Measurements from ENCODE around the gene GAL3ST2.
A peak's percentile ranks its signal among the peaks of the same experiment; 100 is the strongest.
"Not testable (repeated sequence)": the region's sequence is repeated elsewhere in the genome, so short reads cannot be mapped to it uniquely, and the experiment has no call there.

The GAL3ST2 gene

DNA sequence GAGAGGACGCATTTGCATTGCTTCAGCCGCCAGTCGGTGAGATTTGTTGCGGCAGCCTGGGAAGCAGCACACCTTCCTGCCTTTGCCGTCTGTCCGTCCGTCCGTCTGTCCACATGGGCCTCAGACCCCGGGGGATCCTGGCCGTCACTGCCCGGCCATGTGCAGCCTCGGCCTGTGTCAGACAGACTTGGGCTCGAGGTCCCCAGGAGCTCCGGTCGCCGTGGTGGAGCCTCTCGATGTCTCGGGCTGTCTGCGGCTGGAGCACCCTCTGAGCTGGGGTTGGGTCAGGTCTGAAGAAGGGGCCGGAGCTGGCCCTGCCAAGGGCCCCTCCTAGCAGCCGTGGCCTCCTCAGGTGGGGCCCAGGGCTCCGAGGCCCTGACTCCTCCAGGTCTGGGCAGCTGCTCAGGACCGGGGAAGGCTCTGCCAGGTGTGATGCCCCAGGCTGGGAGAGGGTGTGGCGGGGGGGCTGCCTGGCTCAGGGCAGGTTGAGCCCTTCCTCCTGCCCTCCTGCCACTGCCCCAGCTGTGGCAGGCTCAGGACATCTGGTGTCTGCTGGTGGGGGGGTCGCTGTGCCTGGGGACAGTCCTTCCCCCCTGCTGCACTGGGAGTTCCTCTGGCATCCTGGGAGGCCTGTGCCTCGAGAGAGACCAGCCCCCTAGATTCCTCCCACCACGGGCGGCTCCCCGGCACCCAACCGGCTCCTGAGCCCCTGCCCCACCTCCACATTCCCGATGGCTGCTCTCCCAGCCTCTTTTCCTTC is 44.2 kb downstream of the GAL3ST2 start:
- DNase-seq, result no peak

DNA sequence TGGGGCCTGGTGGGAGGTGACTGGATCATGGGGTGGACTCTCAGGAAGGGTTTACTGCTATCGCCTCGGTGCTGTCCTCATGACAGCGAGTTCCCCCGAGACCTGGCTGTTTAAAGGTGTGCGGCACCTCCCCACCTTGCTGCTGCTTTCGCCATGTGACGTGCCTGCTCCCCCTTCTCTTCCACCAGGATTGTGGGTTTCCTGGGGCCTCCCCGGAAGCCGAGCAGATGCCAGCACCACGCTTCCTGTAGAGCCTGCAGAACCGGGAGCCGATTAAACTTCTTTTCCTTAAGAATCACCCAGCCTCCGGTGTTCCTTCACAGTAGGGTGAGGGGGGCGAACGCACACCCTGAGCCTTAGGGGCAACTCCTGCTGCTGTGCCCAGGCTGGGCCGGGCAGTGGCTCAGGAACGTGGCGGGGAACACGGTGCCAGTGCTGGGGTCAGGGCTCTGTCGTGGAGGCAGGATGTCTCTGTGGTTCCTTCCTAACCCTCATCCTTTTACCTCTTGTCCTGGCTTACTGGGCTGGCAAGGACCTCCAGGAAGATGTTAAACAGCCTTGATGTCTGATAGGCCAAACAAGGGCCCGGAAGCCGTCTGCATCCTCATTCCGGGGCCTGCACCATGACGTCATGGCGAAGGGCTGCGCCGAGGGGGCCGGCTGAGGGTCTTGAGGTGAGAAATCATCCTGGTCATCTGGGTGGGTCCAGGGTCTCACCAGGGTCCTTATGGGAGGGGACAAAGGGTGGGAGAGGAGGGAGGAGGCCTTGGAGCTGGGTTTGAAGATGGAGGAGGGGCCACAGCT is 45.0 kb downstream of the GAL3ST2 start:
- DNase-seq, result no peak

DNA sequence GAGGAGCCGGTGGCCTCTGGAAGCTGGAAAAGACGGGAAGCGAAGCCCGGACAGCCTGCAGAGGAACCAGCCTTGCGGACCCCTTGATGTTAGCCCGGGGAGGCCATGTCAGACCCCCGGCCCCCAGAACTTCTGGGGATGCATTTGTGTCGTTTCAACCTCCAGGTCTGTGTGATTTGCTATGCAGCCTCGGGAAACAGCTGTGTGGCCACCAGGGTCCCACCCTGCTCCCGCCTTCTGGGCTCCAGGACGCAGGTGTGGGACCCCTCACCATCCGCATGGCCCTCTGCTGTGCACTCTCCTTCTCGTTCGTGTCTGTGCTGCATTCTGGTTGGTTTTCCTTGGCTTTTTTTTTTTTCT is 45.6 kb downstream of the GAL3ST2 start:
- no peak for DNase-seq

DNA sequence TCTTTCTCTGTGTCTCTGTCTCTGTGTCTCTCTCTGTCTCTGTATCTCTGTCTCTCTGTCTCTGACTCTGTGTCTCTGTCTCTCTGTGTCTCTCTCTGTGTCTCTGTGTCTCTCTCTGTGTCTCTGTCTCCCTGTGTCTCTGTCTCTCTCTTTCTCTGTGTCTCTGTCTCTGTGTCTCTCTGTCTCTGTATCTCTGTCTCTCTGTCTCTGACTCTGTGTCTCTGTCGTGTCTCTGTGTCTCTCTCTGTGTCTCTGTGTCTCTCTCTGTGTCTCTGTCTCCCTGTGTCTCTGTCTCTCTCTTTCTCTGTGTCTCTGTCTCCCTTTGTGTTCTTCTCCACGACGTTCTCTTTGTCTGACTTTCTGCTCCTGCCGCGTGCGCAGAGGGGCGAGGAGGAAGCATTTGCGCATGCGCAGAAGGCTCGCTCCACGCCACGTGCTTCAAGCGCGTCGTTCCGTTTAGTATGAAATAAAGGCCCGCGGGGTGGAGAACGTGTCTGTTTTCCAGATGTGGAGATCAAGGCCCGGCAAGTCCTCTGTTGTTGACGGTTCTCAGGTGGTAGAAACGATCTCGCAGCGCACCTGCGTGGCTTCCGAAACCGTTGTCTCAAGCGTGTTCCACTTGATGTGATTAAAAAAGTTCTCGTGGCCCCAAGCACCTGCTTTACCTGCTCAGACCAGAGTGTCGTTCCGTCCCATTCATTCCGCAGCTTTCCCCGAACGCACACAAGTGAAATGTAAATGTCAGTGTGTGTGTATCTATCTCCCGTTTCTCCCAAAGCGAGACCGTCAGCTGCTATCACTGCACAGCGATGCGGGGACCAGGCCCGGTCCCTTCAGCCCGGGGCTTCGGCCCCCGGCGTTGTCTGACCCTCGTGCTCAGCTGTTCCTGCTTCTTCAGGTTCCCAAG is 47.2 kb downstream of the GAL3ST2 start:
- DNase-seq, result not testable (repeated sequence)

DNA sequence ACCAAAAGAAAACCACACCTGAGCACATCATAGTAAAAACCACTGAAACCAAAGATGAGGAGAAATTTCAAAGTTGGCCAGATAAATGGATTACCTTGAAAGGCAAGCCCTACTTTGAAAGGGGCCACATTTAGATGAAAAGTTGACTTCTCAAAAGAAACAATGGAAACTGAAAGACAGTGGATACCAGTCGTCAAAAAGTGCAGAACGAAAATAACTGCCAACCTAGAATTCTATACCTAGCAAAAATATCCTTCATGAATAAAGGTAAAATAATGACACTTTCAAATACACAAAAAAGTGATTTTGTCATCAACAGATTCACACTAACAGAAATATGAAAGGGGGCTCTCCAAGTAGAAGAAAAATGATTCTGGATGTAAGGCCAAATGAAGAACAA is 50.8 kb downstream of the GAL3ST2 start:
- no peak for DNase-seq

DNA sequence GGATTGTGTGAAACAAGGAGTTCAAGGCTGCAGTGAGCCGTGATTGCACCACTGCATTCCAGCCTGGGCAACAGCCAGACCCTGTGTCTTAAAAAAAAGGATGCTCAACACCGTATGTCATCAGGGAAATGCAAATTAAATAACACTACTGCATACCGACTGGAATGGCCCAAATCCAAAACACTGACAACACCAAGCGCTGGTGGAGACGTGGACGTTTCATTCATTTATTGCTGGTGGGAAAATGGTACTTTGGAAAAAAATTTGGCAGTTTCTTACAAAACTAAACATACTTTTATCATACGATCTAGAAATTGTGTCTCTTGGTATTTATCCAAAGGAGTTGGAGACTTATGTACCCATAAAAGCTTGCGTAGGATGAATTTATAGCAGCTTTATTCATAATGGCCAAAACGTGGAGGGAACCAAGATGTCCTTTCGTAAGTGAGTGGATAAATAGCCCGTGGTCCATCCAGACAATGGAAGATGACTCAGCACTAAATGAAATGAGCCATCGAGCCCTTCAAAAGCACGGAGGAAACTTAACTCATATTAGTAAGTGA is 56.6 kb downstream of the GAL3ST2 start:
- DNase-seq, result no peak

DNA sequence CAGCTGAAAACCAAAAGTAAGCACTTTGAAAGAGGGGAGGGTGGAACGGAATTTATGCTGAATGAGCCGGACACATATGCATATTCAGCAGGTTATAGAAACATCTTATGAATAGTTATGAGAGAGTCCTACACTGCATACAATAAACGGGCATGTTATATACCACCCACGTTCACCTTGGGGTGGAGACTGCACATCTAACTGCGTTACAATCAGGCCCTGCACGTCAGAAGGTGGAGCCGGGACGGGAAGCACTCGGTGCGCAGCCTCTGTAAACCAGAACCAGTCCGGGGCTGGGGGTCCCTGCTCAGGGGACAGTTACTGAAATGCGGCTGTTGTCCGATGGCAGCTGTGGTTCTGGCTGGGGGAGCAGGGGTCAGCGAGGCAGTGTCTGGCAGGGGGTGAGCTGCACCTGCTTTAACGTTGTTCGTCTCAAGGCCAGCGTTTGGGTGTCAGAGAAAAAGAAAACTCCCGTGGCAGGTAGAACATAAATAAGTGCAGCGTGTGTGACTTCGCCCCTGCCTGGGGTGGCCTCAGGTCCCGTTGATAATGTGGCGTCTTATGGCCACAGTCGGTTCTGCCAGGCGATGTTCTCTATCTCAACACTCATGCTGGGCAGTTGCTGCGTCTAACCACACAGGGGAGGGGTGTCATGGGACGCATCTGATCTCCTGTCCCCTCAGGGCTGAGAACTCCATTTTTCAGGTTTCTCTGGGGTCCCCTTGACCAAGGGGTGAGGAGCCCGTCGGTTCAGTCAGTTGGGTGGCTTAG is 57.3 kb downstream of the GAL3ST2 start:
- not testable (repeated sequence) for DNase-seq

DNA sequence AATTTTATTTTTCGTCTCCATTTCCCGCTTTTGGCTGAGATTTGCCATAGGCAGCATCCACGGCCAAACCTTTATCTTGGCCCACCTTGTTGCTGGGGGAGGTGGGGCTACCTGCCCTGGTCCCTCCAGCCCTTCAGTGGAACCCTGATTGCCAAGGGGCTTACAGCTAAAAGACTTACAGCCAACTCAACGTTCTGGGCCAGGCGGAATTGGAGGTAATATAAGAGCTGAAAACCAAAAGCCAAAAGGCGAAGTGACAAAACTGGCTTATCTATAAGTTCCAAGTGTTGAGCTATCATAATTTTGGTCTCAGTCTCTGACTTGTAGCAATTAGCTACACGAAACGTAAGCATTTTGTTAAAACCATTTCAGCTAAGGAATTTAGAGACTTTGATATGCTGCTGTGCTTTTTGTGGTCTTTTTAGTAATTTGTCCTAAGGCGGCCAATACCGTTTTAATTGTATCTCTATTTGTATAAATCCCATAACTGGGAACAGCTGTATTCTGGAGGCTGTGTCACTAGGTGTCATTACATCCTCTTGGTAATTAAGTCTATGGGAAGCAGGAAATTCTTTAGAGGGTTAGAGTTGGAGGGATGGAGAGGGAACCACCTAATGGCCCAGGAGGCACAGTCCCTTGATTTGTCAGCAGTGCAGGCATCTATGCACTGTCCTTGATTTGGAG is 58.0 kb downstream of the GAL3ST2 start:
- DNase-seq, result no peak

DNA sequence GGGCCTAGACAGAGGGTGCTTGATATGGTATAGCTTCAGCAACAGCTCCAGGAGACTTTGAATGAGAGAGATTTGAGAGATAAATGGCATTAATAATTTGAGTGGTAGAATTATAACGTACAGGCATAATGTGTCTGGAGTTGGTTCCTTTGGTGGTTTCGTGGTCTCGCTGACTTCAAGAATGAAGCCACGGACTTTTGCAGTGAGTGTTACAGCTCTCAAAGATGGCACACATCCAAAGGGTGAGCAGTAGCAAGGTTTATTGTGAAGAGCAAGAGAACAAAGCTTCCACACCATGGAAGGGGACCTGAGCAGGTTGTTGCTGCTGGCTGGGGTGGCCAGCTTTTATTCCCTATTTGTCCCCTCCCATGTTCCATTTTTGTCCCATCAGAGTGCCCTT is 59.0 kb downstream of the GAL3ST2 start:
- no peak for DNase-seq

DNA sequence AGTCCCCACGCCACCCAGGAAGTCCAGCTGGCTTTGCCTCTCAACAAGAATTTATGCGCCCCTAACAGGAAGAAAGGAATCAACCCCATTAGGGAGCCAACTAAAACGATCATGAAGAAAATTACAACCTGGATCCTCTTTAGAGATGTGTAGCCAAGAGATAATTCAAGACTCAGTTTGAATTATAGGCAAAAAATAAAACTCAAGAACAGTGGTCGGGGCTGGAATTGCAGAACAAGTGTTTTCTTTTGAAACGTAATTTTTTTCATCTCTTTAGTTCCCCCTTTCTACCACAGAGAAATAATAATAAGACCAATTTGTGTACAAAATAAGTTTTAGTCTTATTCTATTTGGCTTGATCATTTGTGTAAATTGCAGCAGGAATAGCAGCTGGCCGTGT is 59.7 kb downstream of the GAL3ST2 start:
- no peak for DNase-seq

DNA sequence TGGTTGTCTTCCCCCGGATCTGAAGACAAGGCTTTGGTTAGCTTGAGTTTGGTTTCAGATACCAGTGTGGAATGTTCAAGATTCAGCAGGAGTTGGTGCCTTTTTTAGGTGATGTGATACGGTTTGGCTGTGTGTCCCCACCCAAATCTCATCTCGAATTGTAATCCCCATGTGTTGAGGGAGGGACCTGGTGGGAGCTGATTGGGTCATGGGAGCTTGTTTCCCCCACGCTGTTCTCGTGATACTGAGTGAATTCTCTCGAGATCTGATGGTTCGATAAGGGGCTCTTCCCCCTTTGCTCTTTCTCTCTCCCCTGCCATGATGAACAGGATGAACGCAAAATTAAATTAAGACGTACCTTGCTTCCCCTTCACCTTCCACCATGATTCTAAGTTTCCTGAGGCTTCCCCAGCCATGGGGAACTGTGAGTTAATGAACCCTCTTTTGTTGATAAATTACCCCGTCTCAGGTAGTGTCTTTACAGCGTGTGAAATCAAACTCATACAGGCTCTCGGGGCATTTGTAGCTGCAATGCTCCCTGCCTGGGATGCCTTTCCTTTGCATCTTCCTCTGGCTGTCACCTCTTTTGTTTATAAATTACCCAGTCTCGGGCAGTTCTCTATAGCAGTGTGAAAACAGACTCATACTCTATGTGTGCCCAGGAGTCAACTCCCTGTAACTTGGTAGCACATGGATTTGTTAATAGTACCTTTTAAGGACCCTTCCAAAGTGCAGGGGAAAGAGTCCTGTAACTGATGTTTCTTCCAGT is 60.8 kb downstream of the GAL3ST2 start:
- DNase-seq, result no peak

DNA sequence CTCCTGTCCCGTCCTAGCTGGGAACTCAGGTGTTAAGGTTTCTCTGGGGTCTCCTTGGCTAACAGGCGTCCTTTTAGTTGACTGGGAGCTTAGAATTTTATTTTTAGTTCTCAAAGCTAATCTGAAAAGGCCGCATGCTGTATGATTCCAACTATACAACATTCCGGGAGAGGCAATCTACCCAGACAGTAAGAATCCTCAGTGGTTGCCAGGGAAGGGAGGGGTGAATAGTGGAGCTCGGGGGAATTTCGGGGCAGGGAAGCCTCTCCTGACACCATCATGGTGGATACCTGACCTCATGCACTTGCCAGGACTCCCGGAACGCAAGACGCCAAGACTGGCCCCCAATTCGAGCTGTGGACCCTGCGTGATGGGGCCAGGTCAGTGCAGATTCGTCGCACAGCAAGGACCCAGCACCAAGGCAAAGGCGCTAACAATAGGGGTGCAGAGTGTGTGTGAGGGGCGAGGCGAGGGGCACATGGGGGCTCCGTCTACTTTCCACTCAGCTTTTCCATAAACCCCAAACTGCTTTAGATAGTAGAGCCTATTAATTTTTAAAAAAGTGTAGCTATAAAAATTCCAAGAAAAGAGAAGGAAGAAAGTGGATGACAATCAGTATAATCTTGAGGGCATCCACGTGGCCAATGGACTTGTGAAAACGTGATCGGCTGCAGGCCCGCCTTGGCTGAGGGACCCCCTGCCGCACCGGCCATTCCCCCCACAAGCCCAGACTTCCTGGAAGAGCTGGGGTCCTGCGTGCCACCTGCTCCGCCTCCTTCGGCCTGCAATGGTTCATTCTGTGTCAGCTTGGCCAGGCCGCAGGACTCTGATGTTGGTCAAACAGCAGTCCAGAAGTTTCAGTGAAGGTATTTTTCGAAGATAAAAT is 64.8 kb downstream of the GAL3ST2 start:
- DNase-seq, result no peak

DNA sequence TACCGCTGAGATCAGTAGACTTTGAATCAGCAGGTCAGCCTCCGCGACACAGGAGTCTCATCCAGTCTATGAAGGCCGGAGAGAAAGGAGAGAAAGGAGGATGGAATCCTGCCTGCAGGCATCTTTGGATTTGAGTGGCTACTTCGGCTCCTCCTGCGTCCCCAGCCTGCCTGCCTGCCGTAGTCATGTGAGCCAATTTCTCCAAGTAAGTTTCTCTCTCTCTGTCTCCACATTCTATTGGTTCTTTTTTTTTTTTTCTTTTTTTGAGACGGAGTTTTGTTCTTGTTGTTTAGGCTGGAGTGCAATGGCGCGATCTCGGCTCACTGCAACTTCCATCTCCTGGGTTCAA is 65.4 kb downstream of the GAL3ST2 start:
- DNase-seq, result no peak

DNA sequence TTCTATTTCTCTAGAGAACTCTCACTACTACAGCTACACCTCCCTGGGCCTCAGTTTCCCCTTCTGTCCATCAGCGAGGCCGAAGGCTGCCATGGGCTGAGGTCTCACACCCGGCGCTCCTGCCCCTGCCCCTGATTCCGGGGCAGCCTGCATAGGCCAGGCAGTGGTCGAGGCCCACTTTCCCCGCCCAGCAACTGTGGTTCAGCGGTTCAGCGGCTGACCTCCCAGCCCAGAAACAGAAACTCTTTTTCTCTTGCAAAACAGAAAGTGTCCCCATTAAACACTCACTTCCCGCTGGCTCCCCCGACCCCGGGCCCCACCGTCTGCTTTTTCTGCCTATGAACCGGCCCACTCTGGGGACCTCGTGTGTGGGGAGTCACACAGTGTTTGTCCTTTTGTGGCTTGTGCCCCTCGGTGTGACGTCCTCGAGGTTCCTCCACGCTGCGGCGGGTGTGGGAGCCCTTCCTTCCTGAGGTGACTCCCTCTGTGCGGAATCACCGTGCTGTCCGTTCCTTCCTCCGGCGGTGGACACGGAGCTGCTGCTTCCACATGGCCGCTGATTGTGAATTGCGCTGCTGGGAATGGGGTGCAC is 66.1 kb downstream of the GAL3ST2 start:
- peak; percentile 43 to 53 for DNase-seq

DNA sequence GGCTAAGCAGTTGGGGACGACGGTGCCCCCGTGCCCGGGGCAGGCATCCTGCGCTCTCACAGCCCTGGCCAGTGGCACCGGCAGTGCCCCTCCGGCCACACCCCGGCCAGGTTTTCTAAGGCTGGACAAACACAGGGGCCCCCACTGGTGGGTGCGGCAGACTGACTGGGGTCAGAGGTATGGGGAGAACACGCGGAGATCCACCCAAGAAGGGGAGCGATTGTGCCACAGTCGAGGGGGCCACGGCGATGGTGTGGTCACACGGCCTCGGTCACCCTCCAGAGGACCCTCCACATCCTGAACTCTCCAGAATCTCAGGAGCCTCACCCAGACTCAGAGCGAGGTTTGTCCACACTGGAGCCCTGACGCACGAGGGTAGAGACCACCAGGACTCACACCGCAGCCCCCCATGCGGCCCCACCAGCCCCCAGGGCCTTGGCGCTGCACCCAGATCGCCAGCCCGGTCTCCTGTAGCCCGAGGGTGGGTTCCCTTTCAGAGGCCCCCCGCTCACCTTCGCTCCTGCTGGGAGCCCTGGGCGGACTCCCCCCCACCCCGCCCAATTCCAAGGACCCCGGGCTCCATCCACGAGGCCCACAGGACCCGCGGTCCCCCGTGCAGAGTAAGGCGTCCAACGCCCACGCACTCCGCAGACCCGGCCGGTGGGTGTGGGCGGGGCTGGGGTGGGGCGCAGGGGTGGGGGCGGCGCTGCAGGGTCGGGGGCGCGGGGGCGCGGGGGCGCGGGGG is 66.9 kb downstream of the GAL3ST2 start:
- DNase-seq, result no peak

DNA sequence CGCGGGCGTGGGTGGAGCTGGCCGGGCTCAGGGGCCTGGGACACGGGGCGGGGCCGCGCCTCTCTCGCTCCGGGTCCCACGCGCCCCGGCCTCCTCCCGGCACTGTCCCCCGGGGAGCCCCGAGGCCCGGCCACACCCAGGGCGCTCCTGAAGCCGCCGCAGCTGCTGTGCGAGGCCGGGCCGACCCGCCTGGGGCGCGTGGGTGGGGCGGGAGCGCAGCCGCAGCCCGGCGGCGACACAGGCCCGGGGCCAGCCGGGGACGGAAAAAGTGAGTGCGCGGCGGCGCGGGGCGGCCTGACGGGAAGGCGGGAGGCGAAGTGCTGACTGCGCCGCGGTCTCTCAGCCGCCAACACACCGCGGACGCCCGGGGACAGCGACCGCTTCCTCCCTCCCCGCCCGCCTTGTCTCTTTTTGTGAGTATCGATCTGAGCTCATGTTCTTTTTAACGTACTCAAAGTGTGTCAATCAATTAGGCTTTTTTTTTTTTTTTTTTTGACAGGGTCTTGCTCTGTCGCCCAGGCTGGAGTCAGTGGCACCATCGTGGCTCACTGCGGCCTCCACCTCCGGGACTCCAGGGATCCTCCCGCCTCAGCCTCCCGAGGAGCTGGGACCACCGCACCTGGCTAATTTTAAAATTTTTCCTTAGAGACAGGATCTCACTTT is 67.6 kb downstream of the GAL3ST2 start:
- peak; percentile 80 to 85 for DNase-seq

DNA sequence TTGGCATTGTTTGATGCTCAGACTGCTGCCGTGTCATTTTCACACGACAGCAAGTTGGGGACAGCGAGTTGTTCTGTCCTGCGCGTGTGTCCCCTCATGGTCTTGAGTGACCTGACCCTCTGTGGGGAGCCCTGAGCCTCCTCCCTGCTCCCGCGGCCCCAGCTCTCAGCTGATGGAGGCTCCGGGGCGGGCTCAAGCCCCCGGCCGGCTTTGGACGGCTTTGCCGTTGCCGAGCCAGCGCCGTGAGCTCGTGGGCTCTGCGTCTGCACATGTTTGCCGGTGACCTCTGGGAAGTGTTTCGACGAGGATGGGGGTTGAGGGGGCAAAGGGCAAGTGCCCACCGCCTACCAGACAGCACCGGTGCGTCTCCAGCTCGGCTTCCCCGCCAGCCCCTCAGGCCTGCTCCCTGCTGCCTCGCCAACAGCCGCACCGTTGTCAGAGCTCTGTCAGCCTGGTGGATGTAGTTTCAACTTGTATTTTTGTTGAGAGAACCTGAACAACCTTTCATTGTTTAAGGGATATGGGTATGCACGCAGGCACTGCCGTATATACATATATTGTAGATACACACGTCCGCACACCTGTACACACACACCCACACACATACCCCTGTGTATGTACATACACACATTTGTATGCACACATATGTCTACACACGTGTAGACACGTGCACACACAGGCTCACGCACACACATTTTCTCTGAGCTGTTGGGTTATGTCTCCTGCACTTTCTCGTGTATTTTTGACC is 68.4 kb downstream of the GAL3ST2 start:
- DNase-seq, result no peak

Measured in activated CD4-positive, alpha-beta T cell treated with anti-CD3 and anti-CD28 coated beads for 4 hours (primary cell).